NB4 (cell line): ENCODE measurements around the gene CCDC85C.

Experiments used
- DNase-seq: peaks from one replicate; pipeline ENCODE4 v3.0.0; 2010; ENCODE audit warnings: low read depth
- H3K4me3 ChIP-seq: one replicate; pipeline ENCODE4 v1.5.1; 2011; ENCODE audit warnings: mild to moderate bottlenecking, low read depth, low read length, moderate library complexity
- CTCF ChIP-seq: IDR thresholded peaks from one replicate; pipeline ENCODE4 v1.5.1; 2012; ENCODE audit warnings: low read depth, low read length
- MAX ChIP-seq: IDR thresholded peaks from 2 replicates; pipeline ENCODE4 v1.6.1; 2011; ENCODE audit warnings: low read depth, low read length
- MYC ChIP-seq: IDR thresholded peaks from 2 replicates; pipeline ENCODE4 v1.6.1; 2011; ENCODE audit warnings: low read depth, low read length
- POLR2A ChIP-seq: IDR thresholded peaks from 2 replicates; pipeline ENCODE4 v1.6.1; 2011; ENCODE audit warnings: mild to moderate bottlenecking; ENCODE audit not compliant: insufficient read length; ENCODE audit errors: extremely low read depth

Gene CCDC85C

GRCh38 chr14:99559286-99559990 lies 44.6 kb downstream of the CCDC85C start:
- no peak for DNase-seq
- no peak overlapping the region for H3K4me3 ChIP-seq
- TF ChIP-seq MYC (no peak), MAX (no peak), CTCF (no peak)

GRCh38 chr14:99556134-99556791 lies 47.7 kb downstream of the CCDC85C start:
- TF ChIP-seq POLR2A (no peak), CTCF (no peak), MAX (no peak), MYC (no peak)
- no peak for DNase-seq
- no peak overlapping the region for H3K4me3 ChIP-seq

GRCh38 chr14:99554757-99555531 lies 49.1 kb downstream of the CCDC85C start:
- no peak for TF ChIP-seq MAX
- no peak for TF ChIP-seq MYC
- TF ChIP-seq POLR2A: no peak
- TF ChIP-seq CTCF: no peak
- no peak overlapping the region for H3K4me3 ChIP-seq
- DNase-seq: no peak

- no peak overlapping the region for H3K4me3 ChIP-seq
- no peak for DNase-seq
- no peak for TF ChIP-seq POLR2A
- TF ChIP-seq CTCF: no peak
- no peak for TF ChIP-seq MAX
These were observed 49.8 kb downstream of the CCDC85C start for GRCh38 chr14:99554184-99554583.

- no peak for DNase-seq
- H3K4me3 ChIP-seq: no peak overlapping the region
- TF ChIP-seq POLR2A: no peak
- TF ChIP-seq MAX: no peak
- no peak for TF ChIP-seq MYC
- no peak for TF ChIP-seq CTCF
These were observed 51.3 kb downstream of the CCDC85C start for GRCh38 chr14:99552572-99553216.
